ENCODE results near the gene STPG4. TPM values are rescaled to one million over a fixed set of nuclear protein-coding genes. Genes with fewer than 3 reads are reported as not detected.
"Not testable (repeated sequence)": the region's sequence is repeated elsewhere in the genome, so short reads cannot be mapped to it uniquely, and the experiment has no call there.

STPG4 gene
- total RNA-seq, 1 donor from 2014 or later = not detected

DNA sequence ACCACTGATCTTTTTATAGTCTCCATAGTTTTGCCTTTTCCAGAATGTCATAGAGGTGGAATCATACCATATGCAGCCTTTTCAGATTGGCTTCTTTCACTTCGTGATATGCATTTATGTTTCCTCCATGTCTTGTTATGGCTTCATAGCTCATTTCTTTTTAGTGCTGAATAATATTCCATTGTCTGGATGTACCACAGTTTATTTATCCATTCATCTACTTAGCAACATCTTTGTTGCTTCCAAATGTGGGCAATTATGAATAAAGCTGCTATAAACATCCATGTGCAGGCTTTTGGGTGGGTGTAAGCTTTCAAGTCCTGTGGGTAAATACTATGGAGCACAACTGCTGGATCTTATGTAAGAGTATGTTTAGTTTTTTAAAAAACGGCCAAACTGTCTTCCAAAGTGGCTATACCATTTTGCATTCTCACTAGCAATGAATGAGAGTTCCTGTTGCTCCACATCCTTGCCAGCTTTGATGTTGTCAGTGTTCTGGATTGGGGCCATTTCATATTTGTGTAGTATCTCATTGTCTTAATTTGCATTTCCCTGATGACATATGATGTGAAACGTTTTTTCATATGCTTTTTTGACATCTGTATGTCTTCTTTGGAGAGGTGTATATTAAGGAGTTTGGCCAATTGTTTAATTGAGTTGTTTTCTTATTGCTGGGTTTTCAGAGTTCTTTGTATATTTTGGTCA, 20.6 kb downstream of the STPG4 start:
- intact Hi-C loops (cut with DNase I) = no loop called here
- DNase-seq (ENCODE audit: low spot score) = no peak

DNA sequence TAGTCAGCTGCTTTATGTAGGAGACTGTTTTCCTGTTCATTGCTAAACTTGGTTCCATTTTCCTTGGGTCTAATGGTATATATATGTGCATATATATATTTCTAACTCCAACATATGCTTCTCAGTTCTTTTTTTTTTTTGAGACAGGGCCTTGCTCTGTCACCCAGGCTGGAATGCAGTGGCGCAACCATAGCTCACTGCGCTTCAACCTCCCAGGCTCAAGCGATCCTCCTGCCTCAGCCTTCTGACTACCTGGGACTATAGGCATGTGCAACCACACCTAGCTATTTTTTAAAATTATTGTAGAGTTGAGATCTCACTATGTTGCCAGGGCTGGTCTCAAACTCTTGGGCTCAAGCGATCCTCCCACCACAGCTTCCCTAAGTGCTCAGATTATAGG, 22.1 kb downstream of the STPG4 start:
- intact Hi-C loops (cut with DNase I) = no loop called here
- no peak for DNase-seq (ENCODE audit: low spot score)

DNA sequence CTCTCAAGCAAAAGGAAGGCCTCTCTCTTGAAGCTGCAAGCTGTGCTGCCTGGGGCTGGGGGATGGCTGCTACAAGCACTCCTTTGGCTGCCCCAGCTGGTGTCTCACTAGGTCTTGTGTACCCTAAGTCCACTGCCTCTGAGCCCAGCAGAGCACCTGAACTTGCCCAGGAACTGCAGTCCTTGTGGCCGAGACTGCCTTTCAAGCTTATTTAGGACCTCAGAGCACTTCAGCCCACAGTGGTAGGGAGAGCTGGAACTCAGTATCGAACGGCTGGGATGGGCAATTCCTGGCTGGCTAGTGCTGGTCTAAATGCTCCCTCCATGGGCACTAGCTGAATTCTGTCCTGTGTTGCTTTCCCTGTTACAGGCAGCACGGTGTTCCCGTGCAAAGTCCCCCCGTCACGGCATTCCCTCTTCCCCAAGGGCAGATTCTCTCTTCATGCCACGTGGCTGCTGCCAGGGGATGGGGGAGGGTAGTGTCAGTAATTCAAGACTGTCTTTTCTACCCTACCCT, 25.9 kb downstream of the STPG4 start:
- DNase-seq (ENCODE audit: low spot score) = no peak
- intact Hi-C loops (cut with DNase I) = no loop called here

DNA sequence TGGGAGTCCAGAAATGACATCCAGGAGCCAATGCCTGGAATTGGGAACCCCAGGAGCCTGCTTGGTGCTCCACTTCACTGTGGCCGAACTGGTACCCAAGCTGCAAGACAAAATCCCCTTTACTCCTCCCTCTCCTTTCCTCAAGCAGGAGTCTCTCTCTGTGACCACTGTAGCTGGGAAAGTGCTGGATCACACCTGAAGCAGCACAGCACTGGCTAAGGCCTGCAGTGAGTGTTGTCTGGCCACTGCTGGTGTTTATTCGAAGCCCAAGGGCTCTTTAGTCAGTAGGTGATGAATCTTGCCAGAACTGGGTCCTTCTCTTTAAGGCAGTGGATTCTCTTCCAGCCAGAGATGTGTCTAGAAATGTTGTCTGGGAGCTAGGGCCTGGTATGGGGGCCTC, 26.4 kb downstream of the STPG4 start:
- no peak for DNase-seq (ENCODE audit: low spot score)
- intact Hi-C loops (cut with DNase I) = no loop called here

DNA sequence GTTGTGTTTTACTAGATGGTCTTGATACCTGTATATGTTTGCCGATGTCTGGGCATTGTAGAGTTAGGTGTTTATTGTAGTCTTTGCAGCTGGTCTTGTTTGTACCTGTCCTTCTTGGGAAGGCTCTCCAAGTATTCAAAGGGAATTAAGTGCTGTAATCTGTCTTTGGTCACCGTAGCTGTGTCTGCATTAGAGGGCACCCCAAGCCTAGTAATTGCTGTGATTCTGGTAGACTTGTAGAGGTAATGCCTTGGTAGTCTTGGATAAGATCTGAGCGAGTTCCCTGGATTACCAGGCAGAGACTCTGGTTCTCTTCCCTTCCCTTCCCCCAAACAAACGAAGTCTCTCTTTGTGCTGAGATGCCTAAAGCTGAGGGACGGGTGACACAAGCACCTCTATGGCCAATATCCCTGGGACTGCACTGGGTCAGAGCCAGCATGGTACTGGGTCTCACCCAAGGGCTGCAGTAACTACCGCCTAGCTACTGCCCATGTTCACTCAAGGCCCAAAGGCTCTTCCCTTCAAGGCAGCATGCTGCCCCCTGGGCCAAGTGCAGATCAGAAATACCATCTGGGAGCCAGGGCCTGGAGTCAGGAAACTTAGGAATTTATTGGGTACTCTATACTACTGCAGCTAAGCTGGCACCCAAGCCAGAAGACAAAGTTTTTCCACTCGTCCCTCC, 27.1 kb downstream of the STPG4 start:
- DNase-seq (ENCODE audit: low spot score) = no peak
- intact Hi-C loops (cut with DNase I) = no loop called here

DNA sequence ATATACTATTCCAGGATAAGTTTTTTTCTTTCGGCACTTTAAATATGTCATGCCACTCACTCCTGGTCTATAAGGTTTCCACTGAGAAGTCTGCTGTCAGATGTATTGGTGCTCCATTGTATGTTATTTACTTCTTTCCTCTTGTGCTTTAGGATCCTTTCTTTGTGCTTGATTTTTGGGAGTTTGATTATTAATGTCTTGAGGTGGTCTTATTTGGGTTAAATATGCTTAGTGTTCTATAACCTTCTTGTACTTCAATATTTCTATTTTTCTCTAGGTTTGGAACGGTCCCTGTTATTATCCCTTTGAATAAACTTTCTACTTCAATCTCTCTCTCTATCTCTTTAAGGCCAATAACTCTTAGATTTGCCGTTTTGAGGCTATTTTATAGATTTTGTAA, 28.3 kb downstream of the STPG4 start:
- DNase-seq (ENCODE audit: low spot score) = no peak
- intact Hi-C loops (cut with DNase I) = no loop called here

DNA sequence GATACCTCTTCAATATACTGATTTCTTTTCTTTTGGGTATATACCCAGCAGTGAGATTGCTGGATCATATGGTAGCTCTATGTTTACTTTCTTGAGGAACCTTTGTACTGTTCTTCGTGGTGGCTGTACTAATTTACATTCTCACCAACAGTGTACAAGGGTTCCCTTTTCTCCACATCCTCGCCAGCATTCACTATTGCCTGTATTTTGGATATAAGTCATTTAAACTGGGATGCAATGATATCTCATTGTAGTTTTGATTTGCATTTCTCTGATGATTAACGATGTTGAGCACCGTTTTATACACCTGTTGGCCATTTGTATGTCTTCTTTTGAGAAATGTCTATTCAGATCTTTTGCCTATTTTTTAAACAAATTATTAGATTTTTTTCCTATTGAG, 30.4 kb downstream of the STPG4 start:
- DNase-seq (ENCODE audit: low spot score); intact Hi-C loops (cut with DNase I): not testable (repeated sequence)

DNA sequence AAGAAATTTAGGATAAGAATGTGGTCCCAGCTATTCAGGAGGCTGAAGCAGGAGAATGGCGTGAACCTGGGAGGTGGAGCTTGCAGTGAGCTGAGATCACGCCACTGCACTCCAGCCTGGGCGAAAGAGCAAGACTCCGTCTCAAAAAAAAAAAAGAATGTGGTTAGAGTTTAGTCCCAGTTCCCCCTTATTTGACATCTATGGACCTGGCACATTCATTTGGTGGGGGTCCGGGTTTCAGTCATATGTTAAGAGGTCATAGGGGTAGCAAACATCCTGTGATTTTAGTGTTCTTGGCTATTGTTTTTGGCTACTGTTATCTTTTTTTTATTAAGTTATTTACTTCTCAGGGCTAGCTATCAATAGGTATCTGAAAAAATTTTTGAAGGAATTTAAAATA, 34.7 kb downstream of the STPG4 start:
- intact Hi-C loops (cut with DNase I); DNase-seq (ENCODE audit: low spot score): not testable (repeated sequence)

DNA sequence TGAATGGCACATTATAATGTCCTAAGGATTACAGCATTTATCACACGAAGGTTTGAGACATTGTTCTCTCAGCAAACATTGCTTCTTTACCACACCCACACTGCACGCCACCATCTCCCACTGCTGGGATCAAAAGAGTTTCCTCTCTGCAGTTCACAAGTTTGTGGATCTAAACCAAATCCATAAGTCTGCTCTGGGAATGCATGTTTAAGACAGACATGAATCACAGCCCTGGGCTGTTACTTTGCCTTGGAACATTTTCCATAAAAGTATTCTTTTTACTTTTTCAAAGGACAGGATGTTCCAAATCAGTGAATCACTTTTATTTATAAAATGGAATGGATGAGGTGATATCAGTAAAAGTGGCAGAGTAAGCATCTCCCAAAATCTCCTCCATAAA, 36.1 kb downstream of the STPG4 start:
- intact Hi-C loops (cut with DNase I) = no loop called here

DNA sequence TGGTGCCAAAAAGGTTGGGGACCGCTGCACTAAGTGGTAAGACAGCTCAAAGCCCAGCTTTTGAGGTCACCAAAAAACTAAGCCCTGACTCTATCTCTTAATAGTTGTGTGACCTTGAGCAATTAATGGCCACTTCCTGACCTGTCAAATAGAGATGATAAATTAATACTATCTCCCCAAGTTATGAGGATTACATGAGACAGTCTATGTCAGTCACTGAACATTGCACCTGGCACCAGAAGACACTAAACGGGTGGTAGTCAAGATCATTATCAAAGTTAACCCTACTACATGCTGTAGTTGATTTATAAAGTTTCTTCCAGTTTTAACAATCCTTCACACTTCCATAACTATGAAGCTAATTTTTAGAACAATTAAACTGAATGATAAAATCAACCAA, 36.5 kb downstream of the STPG4 start:
- intact Hi-C loops (cut with DNase I) = no loop called here
- no peak for DNase-seq (ENCODE audit: low spot score)

More for the DNA sequence above, 36.1 kb downstream of the STPG4 start:
- DNase-seq (ENCODE audit: low spot score) = no peak

DNA sequence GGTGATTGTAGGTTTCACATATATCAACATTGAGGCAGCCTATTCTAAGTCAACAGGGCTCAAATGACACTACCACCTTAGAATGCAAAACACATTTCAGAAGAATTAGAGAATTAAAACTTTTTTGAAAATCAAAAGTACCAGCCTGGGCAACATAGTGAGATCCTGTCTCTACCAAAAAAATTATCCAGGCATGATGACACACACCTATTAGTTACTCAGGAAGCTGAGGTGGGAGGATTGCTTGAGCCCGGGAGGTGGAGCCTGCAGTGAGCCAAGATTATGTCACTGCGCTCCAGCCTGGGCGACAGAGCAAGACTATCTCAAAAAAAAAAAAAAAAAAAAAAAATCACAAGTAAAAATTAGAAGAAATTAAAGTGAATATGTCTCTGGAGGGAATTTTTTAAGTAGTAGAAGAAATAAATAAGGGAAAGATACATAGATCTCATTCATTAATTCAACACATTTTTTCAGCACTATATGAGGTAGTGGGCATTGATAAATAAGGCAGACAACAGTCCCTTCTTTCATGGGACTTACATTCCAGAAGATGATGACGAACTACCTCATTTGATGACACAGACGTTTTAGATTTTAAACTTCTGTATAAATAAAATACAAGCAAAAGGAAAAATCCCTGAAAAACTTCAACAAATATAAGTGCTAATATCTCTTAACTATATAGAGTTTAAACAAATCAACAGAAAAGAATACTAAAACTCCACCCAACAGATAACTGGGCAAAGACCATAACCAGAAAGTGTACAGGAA, 42.3 kb downstream of the STPG4 start:
- intact Hi-C loops (cut with DNase I) = no loop called here
- DNase-seq (ENCODE audit: low spot score) = no peak

DNA sequence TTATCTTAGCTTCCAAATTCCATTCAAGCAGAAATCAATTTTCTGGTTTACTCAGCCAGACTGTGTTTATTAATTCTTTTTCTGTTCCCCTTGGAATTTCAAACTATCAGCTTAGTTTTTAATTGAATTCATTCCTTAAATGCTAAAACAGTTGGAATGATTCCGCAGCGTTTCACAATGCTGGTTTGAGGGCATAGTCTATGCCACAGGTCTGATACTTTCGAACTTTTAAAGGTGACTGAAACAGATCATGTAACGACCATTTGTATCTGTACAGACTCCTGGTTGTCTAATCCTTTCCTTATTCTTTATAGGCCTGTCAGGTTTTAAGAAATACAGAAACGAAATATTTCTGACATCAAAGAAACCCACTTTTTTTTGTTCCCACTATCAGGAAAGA, 45.4 kb downstream of the STPG4 start:
- intact Hi-C loops (cut with DNase I) = no loop called here
- no peak for DNase-seq (ENCODE audit: low spot score)

DNA sequence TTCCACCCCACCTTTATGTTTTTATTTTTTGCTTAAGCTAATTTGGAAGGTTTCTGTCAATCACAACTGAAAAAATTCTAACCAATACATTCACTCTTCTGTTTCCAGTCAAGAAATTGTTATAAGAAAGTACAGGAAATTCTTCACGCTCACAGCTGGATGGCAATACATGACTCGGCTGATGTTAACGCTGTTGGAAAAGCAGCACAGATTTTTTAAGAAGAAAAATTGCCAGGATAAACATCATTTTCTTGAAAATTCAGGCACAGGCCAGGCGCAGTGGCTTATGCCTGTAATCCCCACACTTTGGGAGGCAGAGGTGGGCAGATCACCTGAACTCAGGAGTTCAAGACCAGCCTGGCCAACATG, 46.1 kb downstream of the STPG4 start:
- DNase-seq (ENCODE audit: low spot score) = no peak
- intact Hi-C loops (cut with DNase I) = no loop called here

DNA sequence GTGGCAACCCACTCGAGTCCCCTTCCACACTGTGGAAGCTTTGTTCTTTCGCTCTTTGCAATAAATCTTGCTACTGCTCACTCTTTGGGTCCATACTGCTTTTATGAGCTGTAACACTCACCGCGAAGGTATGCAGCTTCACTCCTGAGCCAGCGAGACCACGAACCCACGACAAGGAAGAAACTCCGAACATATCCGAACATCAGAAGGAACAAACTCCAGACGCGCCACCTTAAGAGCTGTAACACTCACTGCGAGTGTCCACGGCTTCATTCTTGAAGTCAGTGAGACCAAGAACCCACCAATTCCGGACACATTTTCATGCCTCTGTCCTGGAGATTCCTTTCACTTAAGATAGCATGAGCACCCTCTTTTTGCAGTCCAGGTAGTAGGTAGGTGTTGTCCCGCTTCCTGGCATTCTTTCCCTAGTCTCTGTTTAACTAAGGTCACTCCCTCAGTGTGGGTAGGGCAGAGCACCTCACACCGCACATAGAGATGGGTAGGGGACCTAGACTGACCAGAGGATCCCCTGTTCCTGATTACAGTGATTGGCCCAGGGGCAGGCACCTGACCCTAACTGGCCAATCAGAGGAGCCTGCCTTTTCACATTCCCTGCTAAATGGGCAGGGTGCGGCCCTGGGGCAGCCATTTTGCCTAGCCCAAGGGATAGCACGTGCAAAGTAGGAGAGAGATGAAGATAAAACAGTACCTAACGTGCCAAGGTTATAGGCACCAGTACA, 46.7 kb downstream of the STPG4 start:
- intact Hi-C loops (cut with DNase I); DNase-seq (ENCODE audit: low spot score): not testable (repeated sequence)

DNA sequence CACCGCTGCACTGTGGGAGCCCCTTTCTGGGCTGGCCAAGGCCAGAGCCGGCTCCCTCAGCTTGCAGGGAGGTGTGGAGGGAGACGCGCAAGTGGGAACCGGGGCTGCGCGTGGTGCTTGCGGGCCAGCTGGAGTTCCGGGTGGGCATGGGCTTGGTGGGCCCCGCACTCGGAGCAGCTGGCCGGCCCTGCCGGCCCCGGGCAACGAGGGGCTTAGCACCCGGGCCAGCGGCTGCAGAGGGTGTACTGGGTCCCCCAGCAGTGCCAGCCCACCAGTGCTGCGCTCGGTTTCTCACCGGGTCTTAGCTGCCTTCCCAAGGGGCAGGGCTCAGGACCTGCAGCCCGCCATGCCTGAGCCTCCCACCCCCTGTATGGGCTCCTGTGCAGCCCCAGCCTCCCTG, 47.9 kb downstream of the STPG4 start:
- DNase-seq (ENCODE audit: low spot score) = not testable (repeated sequence)

DNA sequence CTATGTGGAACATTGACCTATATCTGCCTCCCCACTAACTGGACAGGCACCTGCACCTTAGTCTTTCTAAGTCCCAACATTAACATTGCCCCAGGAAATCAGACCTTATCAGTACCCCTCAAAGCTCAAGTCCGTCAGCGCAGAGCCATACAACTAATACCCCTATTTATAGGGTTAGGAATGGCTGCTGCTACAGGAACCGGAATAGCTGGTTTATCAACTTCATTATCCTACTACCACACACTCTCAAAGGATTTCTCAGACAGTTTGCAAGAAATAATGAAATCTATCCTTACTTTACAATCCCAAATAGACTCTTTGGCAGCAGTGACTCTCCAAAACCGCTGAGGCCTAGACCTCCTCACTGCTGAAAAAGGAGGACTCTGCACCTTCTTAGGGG, 48.9 kb downstream of the STPG4 start:
- intact Hi-C loops (cut with DNase I); DNase-seq (ENCODE audit: low spot score): not testable (repeated sequence)

More for the DNA sequence above, 47.9 kb downstream of the STPG4 start:
- intact Hi-C loops (cut with DNase I) = not testable (repeated sequence)

DNA sequence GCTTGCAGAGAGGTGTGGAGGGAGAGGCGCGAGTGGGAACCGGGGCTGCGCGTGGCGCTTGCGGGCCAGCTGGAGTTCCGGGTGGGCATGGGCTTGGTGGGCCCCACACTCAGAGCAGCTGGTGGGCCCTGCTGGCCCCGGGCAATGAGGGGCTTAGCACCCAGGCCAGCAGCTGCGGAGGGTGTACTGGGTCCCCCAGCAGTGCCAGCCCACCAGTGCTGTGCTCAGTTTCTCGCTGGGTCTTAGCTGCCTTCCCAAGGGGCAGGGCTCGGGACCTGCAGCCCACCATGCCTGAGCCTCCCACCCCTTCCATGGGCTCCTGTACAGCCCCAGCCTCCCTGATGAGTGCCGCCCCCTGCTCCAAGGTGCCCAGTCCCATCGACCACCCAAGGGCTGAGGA, 55.4 kb downstream of the STPG4 start:
- intact Hi-C loops (cut with DNase I); DNase-seq (ENCODE audit: low spot score): not testable (repeated sequence)

DNA sequence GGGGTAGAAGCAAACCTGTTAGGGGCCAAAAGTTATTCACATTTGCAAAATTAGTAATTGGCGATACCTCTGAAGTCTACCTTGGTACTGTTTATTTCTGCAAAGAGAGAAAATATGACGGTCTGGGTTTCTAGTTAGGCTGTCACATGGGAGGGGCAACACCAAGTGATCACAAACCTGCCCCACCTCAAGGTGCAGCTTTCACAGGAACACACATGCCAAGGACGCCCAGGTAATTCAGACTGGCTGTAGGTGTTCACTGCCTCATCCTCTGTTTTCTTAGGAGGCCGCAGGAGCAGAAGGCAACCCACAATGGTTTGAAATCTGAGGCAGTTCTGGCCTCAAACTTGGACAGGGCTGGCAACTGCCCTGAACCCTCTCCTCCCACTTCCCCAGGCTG, 56.2 kb downstream of the STPG4 start:
- DNase-seq (ENCODE audit: low spot score) = no peak
- intact Hi-C loops (cut with DNase I) = no loop called here

DNA sequence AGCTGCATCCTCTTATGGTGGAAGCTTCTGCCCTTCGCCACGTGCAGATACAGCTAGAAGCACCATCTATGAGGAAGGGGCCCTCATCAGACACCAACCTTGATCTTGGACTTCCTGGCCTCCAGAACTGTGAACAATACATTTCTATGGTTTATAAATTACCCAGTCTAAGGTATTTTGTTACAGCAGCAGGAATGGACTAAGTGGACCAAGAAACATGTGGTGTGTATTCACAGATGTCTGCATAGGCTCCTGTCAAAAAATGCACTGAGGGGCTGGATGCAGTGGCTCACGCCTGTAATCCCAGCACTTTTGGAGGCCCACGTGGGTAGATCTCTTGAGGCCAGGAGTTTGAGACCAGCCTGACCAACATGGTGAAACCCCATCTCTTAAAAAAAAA, 57.5 kb downstream of the STPG4 start:
- no peak for DNase-seq (ENCODE audit: low spot score)
- intact Hi-C loops (cut with DNase I) = no loop called here

DNA sequence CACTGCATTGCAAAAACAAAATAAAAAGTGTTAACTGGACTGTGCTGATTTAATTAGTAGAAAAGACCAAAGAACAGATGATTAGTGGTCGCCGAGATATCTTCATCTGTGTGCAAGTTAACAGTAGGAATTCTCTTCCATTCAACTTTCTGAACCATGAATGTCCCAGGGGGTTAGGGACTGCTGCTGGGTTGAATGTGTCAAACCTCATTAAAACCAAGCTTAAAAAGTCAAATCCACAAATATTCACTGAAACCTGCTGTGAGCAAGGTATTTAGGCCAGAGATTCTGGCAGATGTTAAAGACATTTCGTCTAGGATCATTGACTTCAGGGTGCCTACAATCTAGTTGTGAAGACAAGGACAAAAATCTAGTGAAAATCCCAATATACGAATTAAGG, 58.7 kb downstream of the STPG4 start:
- DNase-seq (ENCODE audit: low spot score) = no peak

More for the DNA sequence above, 58.7 kb downstream of the STPG4 start:
- intact Hi-C loops (cut with DNase I) = no loop called here

Data from cardiac septum (tissue), 1 donor.